IMR-90 (cell line): ENCODE results near the gene AMIGO1. TPM values are rescaled to one million over a fixed set of nuclear protein-coding genes. Genes with fewer than 3 reads are reported as not detected.

Experiments
- ATAC-seq: fragments of 200-7000 bp; cut with Tn5 transposase; 2 replicates; pipeline ENCODE4 v1.9.1; 2020; ENCODE audit warnings: low read depth, mild to moderate bottlenecking, moderate library complexity
- BruUV-seq: library from RNA; stranded (reverse); fragments of 400-500 nt; replicated peaks from 2 replicates; lab custom pipeline; 2021; lab: Mats Ljungman, UMichigan
- CTCF ChIA-PET: fragments of 300-600 bp; formaldehyde crosslinking; extraction: SDS; loops from one replicate; lab custom pipeline; 2021; ENCODE audit warnings: antibody characterized with exemption; lab: Yijun Ruan, JAX
- POLR2A ChIA-PET: fragments of 300-600 bp; sonication (Branson Sonifier 250); formaldehyde crosslinking; loops from one replicate; lab custom pipeline; 2022; ENCODE audit warnings: antibody characterized with exemption; ENCODE audit not compliant: unreplicated experiment; lab: Charles Lee
- DNase-seq: peaks from one replicate; pipeline ENCODE4 v3.0.0; 2013
- H2AFZ ChIP-seq: replicated peaks from 2 replicates; pipeline ENCODE3; 2013; ENCODE audit warnings: low read length, mild to moderate bottlenecking; ENCODE audit not compliant: poor library complexity
- H2AK5ac ChIP-seq: 2 replicates; pipeline ENCODE4 v1.6.1; 2013; ENCODE audit warnings: low read depth, low read length, inconsistent platforms
- H2AK9ac ChIP-seq: replicated peaks from 2 replicates; pipeline ENCODE3; 2013; ENCODE audit warnings: mild to moderate bottlenecking, low read depth, low read length, moderate library complexity; ENCODE audit not compliant: poor library complexity
- H2BK120ac ChIP-seq: 2 replicates; pipeline ENCODE4 v1.6.1; 2013; ENCODE audit warnings: low read depth, low read length, inconsistent platforms
- H2BK15ac ChIP-seq: 3 replicates; pipeline ENCODE4 v1.6.1; 2013; ENCODE audit warnings: low read depth, low read length, inconsistent platforms
- H2BK20ac ChIP-seq: 2 replicates; pipeline ENCODE4 v1.6.1; 2013; ENCODE audit warnings: low read depth, mild to moderate bottlenecking, inconsistent platforms, low read length, moderate library complexity
- H2BK5ac ChIP-seq: 2 replicates; pipeline ENCODE4 v1.6.1; 2013; ENCODE audit warnings: mild to moderate bottlenecking, low read depth, low read length, inconsistent platforms; ENCODE audit not compliant: poor library complexity, severe bottlenecking
- H3K14ac ChIP-seq: replicated peaks from 2 replicates; pipeline ENCODE4 v1.6.1; 2013; ENCODE audit warnings: low read depth, low read length, inconsistent platforms
- H3K18ac ChIP-seq: 2 replicates; pipeline ENCODE4 v1.6.1; 2013; ENCODE audit warnings: low read depth, low read length, control low read depth
- H3K23ac ChIP-seq: 2 replicates; pipeline ENCODE4 v1.6.1; 2013; ENCODE audit warnings: low read depth, low read length, inconsistent platforms
- H3K27ac ChIP-seq: 2 replicates; pipeline ENCODE4 v1.5.1; 2013; ENCODE audit warnings: mild to moderate bottlenecking, control low read depth, low read length; ENCODE audit not compliant: insufficient read depth
- H3K27me3 ChIP-seq: 2 replicates; pipeline ENCODE4 v1.6.1; 2013; ENCODE audit warnings: low read length; ENCODE audit not compliant: control insufficient read depth, insufficient read depth
- H3K36me3 ChIP-seq: 2 replicates; pipeline ENCODE4 v1.6.1; 2013; ENCODE audit warnings: low read length, mixed read lengths; ENCODE audit not compliant: control insufficient read depth, insufficient read depth
- H3K4ac ChIP-seq: 2 replicates; pipeline ENCODE4 v1.6.1; 2013; ENCODE audit warnings: low read depth, low read length, inconsistent platforms
- H3K4me1 ChIP-seq: 2 replicates; pipeline ENCODE4 v1.6.1; 2013; ENCODE audit warnings: low read length, mixed read lengths; ENCODE audit not compliant: control insufficient read depth, insufficient read depth
- H3K4me2 ChIP-seq: 2 replicates; pipeline ENCODE4 v1.6.1; 2013; ENCODE audit warnings: low read depth, mild to moderate bottlenecking, control low read depth, low read length, moderate library complexity
- H3K4me3 ChIP-seq: 2 replicates; pipeline ENCODE4 v1.5.1; 2013; ENCODE audit warnings: low read depth, mild to moderate bottlenecking, control low read depth, low read length, moderate library complexity; ENCODE audit not compliant: insufficient read depth
- H3K56ac ChIP-seq: 2 replicates; pipeline ENCODE4 v1.6.1; 2013; ENCODE audit warnings: low read length, inconsistent platforms; ENCODE audit not compliant: insufficient read depth; ENCODE audit errors: extremely low read depth
- H3K79me1 ChIP-seq, 2 experiments: 2 replicates each; pipeline ENCODE4 v1.6.1; 2013; ENCODE audit warnings: low read length in 2 of 2, inconsistent platforms in 1 of 2, low read depth in 1 of 2
- H3K9ac ChIP-seq: 2 replicates; pipeline ENCODE4 v1.6.1; 2013; ENCODE audit warnings: low read depth, low read length, control low read depth
- H3K9me1 ChIP-seq: 2 replicates; pipeline ENCODE4 v1.6.1; 2013; ENCODE audit warnings: low read length, inconsistent platforms; ENCODE audit not compliant: insufficient read depth
- H3K9me3 ChIP-seq: 2 replicates; pipeline ENCODE4 v1.6.1; 2013; ENCODE audit warnings: low read length; ENCODE audit not compliant: control insufficient read depth, insufficient read depth
- H4K20me1 ChIP-seq: 2 replicates; pipeline ENCODE4 v1.6.1; 2013; ENCODE audit warnings: low read length, inconsistent platforms; ENCODE audit not compliant: insufficient read depth
- H4K5ac ChIP-seq: 2 replicates; pipeline ENCODE4 v1.6.1; 2013; ENCODE audit warnings: mild to moderate bottlenecking, low read depth, low read length, control low read depth
- H4K8ac ChIP-seq, 2 experiments: 2 replicates each; pipeline ENCODE4 v1.6.1; 2013; ENCODE audit warnings: low read depth in 2 of 2, low read length in 2 of 2, control low read depth in 1 of 2, inconsistent platforms in 1 of 2
- H4K91ac ChIP-seq: 2 replicates; pipeline ENCODE4 v1.6.1; 2013; ENCODE audit warnings: low read depth, low read length, inconsistent platforms; ENCODE audit not compliant: insufficient read depth
- BHLHE40 ChIP-seq: fragments of 150-350 bp; IDR thresholded peaks from 2 replicates; pipeline ENCODE4 v1.6.1; 2016; ENCODE audit warnings: mild to moderate bottlenecking, low read depth, low read length
- CEBPB ChIP-seq: IDR thresholded peaks from 2 replicates; pipeline ENCODE4 v1.6.1; 2012; ENCODE audit warnings: low read depth, low read length, improper control_type of control experiment
- CHD1 ChIP-seq: IDR thresholded peaks from 2 replicates; pipeline ENCODE4 v1.6.1; 2012; ENCODE audit warnings: low read depth, low read length, improper control_type of control experiment
- FOS ChIP-seq: fragments of 150-350 bp; IDR thresholded peaks from 2 replicates; pipeline ENCODE4 v1.6.1; 2016; ENCODE audit warnings: low read depth, low read length
- MAFK ChIP-seq: IDR thresholded peaks from 2 replicates; pipeline ENCODE4 v1.6.1; 2012; ENCODE audit warnings: low read depth, low read length, improper control_type of control experiment
- MAZ ChIP-seq: IDR thresholded peaks from 2 replicates; pipeline ENCODE4 v1.6.1; 2012; ENCODE audit warnings: low read depth, mild to moderate bottlenecking, low read length, improper control_type of control experiment, moderate library complexity, borderline replicate concordance
- MXI1 ChIP-seq: IDR thresholded peaks from 2 replicates; pipeline ENCODE4 v1.6.1; 2012; ENCODE audit warnings: low read depth, mild to moderate bottlenecking, low read length, moderate library complexity, borderline replicate concordance
- POLR2A ChIP-seq: IDR thresholded peaks from 2 replicates; pipeline ENCODE4 v1.6.1; 2012; ENCODE audit warnings: mild to moderate bottlenecking, low read depth, low read length
- RAD21 ChIP-seq: IDR thresholded peaks from 2 replicates; pipeline ENCODE4 v1.6.1; 2012; ENCODE audit warnings: low read length, improper control_type of control experiment
- RFX5 ChIP-seq: IDR thresholded peaks from 2 replicates; pipeline ENCODE4 v1.8.0; 2012; ENCODE audit warnings: low read depth, mild to moderate bottlenecking, low read length, moderate library complexity
- SMC3 ChIP-seq: fragments of 150-350 bp; IDR thresholded peaks from 2 replicates; pipeline ENCODE4 v1.6.1; 2016; ENCODE audit warnings: low read depth, mild to moderate bottlenecking, antibody characterized with exemption, low read length, moderate library complexity
- WGBS, 2 experiments: methylation state at CpG; one replicate each; pipeline versions ENCODE4 v1.1.5 to v1.1.7; 2013; ENCODE audit warnings: missing lambda C conversion rate in 2 of 2; ENCODE audit not compliant: insufficient read length in 1 of 2; ENCODE audit errors: extremely low coverage in 2 of 2; 5-methylcytosine and 5-hydroxymethylcytosine counted together
- dilution Hi-C: fragments of 300-500 bp; cut with HindIII; formaldehyde crosslinking; loops from one replicate; pipeline ENCODE4 v1.14.3; 2018; ENCODE audit warnings: low sequenced_read_pairs; ENCODE audit not compliant: unreplicated experiment
- in situ Hi-C: fragments of 300-500 bp; cut with MboI; formaldehyde crosslinking; loops from 3 replicates; pipeline ENCODE4 v1.14.3; 2019; ENCODE audit warnings: low sequenced_read_pairs, inconsistent platforms, mixed read lengths
- intact Hi-C: fragments of 100-400 bp; cut with micrococcal nuclease; formaldehyde crosslinking; loops from 2 replicates; pipeline ENCODE4 v1.10.0; 2022
- polyA plus RNA-seq, 3 experiments: library from polyadenylated mRNA; depleted of rRNA; stranded (reverse); fragments of >200 nt; gene quantifications; 2 replicates each; pipeline ENCODE4 v1.2.3, GENCODE V29; 2012; ENCODE audit warnings: low replicate concordance in 1 of 3
- total RNA-seq: library from RNA; depleted of rRNA; stranded (reverse); fragments of >200 nt; gene quantifications from 2 replicates; pipeline ENCODE4 v1.2.3, GENCODE V29; 2012
- TF ChIP-seq, protein P1 (sequence below): fragments of 150-350 bp; IDR thresholded peaks from 2 replicates; pipeline ENCODE4 v1.6.1; 2016; ENCODE audit warnings: low read depth, mild to moderate bottlenecking, low read length, moderate library complexity, borderline replicate concordance
- TF ChIP-seq, protein P2 (sequence below): fragments of 150-350 bp; IDR thresholded peaks from 2 replicates; pipeline ENCODE4 v1.6.1; 2017; ENCODE audit warnings: mild to moderate bottlenecking, antibody characterized with exemption, low read length, low read depth

The AMIGO1 gene
- total and polyA plus RNA-seq, 2 of the 4 experiments (the other 2 are of a cell fraction): 1.5 to 1.6 TPM

DNA sequence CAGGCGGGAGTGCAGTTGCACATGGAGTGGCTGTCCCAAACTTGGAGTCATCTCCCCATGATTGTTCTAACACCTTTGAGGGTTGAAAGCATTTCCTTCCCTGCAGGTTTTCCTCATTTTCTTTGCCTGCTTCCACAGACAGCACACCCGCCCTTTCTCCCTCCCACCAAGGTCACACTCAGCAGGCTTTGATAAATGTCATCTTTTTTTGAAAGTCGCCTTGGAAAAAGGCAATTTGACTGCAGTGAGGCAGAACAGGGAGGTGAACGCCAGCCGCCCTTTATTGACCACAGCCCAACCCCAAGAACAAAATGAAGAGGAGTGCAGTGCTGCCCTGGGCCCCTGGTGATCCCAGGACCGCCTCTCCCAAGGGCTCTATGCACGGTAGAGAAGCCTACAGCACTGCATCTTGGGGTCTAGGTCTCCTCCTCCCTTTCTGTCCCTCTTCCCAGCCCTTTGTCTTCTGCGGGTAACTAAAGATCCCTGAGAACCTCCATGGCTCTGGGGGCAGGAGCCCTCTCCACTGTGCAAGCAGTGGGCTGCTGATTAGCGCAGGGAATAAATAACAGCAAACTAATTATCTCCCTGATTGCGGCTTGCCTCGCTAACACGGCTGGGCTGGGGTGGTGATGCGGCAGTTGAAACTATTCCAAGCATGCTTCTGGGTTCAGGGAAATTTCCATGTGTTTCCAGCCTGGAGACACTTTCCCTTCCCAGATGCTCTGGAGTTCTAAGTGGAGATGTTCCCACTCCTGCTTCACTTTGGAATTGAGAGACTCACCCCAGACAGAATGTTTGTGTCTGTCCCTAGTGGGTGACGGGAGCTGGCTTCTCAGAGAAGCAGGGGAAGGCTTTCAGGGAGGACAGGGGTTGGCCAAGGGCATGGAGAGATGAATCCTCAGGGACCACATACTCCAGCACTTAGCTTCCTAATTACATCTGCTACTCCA is 11.8 kb upstream of the AMIGO1 start:
- no peak overlapping the region for H2BK20ac ChIP-seq
- H4K91ac ChIP-seq: no peak overlapping the region
- H4K20me1 ChIP-seq: no peaks in the 10 kb centered on the region
- no peak overlapping the region for H4K5ac ChIP-seq
- in situ Hi-C loops (no loop called here), intact Hi-C loops (no loop called here), dilution Hi-C loops (no loop called here)
- H2BK120ac ChIP-seq: no peak overlapping the region
- no peak overlapping the region for H3K4ac ChIP-seq
- H3K4me3 ChIP-seq: no peak overlapping the region
- H3K36me3 ChIP-seq: no peaks in the 10 kb centered on the region
- no TSS peak for BruUV-seq
- H2AK5ac ChIP-seq: no peak overlapping the region
- no CpG with 5 or more reads among the region's 14 CpGs for WGBS, 2 experiments
- no peak overlapping the region for H3K4me2 ChIP-seq
- DNase-seq (no peak), ATAC-seq (no peak)
- no peak overlapping the region for H4K8ac ChIP-seq
- H3K79me1 ChIP-seq: no peaks in the 10 kb centered on the region
- H3K27me3 ChIP-seq: peaks cover 25% of the 10 kb centered on the region
- TF ChIP-seq RAD21 (no peak), FOS (no peak), MXI1 (no peak), MAZ (no peak), CEBPB (no peak), MAFK (no peak), RFX5 (no peak), POLR2A (no peak), CHD1 (no peak), SMC3 (no peak), BHLHE40 (no peak)
- TF ChIP-seq, protein P1, sequence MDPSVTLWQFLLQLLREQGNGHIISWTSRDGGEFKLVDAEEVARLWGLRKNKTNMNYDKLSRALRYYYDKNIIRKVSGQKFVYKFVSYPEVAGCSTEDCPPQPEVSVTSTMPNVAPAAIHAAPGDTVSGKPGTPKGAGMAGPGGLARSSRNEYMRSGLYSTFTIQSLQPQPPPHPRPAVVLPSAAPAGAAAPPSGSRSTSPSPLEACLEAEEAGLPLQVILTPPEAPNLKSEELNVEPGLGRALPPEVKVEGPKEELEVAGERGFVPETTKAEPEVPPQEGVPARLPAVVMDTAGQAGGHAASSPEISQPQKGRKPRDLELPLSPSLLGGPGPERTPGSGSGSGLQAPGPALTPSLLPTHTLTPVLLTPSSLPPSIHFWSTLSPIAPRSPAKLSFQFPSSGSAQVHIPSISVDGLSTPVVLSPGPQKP: no peak
- TF ChIP-seq, protein P2, sequence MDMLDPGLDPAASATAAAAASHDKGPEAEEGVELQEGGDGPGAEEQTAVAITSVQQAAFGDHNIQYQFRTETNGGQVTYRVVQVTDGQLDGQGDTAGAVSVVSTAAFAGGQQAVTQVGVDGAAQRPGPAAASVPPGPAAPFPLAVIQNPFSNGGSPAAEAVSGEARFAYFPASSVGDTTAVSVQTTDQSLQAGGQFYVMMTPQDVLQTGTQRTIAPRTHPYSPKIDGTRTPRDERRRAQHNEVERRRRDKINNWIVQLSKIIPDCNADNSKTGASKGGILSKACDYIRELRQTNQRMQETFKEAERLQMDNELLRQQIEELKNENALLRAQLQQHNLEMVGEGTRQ: no peak
- H3K4me1 ChIP-seq: no peaks in the 10 kb centered on the region
- no peaks in the 10 kb centered on the region for H3K9me3 ChIP-seq
- H2AK9ac ChIP-seq: no peak overlapping the region
- no peak overlapping the region for H3K56ac ChIP-seq
- ChIA-PET CTCF (interaction anchor here (1.5 kb wide), 1 partner anchor 11 kb away, joined by 5 read pairs; no protein-coding TSS in a partner anchor), POLR2A (no interaction called here)
- H3K14ac ChIP-seq: no peak overlapping the region
- H3K9me1 ChIP-seq: no peaks in the 10 kb centered on the region; the same call in 1 of the 2 replicates
- H2BK5ac ChIP-seq: no peak overlapping the region
- H2AFZ ChIP-seq: no peak overlapping the region
- no peak overlapping the region for H3K18ac ChIP-seq
- H3K27ac ChIP-seq: no peak overlapping the region
- no peak overlapping the region for H3K23ac ChIP-seq
- H3K9ac ChIP-seq: no peak overlapping the region
- no peak overlapping the region for H2BK15ac ChIP-seq
